ENCODE results near the gene NXPH3. TPM values are rescaled to one million over a fixed set of nuclear protein-coding genes. Genes with fewer than 3 reads are reported as not detected.

Gene NXPH3
- total and polyA plus RNA-seq, 2 donors (not counting 1 experiment from before 2014, with no cell fraction given) = not detected

- WGBS (ENCODE audit: insufficient coverage) = 86% methylated on average over 18 of the region's 21 CpGs
- H3K36me3 ChIP-seq (replicated peaks in 1 of 2; ENCODE audit: control extremely low read depth in 1 of 2, control insufficient read depth in 1 of 2, extremely low read depth in 1 of 2, insufficient read depth in 2 of 2, low read length in 1 of 2) = no peaks in the 10 kb centered on the region
- no peak overlapping the region for H3K4me2 ChIP-seq (replicated peaks; ENCODE audit: low read depth, low read length, poor library complexity, severe bottlenecking)
- no peak overlapping the region for H3K4me3 ChIP-seq (ENCODE audit: control extremely low read depth in 1 of 5, extremely low read depth in 1 of 5, insufficient read depth in 1 of 5, low read depth in 2 of 5, low read length in 4 of 5)
- ChIA-PET CTCF (interaction anchor here (0.9 to 2.1 kb wide), 2 partner anchors 11 to 116 kb away, joined by 3 to 9 read pairs; no protein-coding TSS in a partner anchor), POLR2A (no interaction called here)
- peaks cover 0 to 27% (median 16%) of the 10 kb centered on the region in 4 experiments for H3K27me3 ChIP-seq (replicated peaks in 1 of 4; ENCODE audit: control extremely low read depth in 1 of 4, control insufficient read depth in 3 of 4, insufficient read depth in 4 of 4, low read length in 3 of 4)
- DNase-seq (no peak), ATAC-seq (ENCODE audit: low read depth) (no peak)
- H3K79me2 ChIP-seq (ENCODE audit: control insufficient read depth, insufficient read depth, low read length) = no peaks in the 10 kb centered on the region
- peaks cover 0 to 9% (median 0%) of the 10 kb centered on the region in 3 donors for H3K9me3 ChIP-seq (ENCODE audit: control extremely low read depth in 1 of 3, control insufficient read depth in 2 of 3, insufficient read depth in 1 of 3, low read length in 2 of 3)
- H2AFZ ChIP-seq (ENCODE audit: insufficient read depth, low read depth, low read length, poor library complexity, severe bottlenecking) = no peak overlapping the region
- H3K9me3 Mint-ChIP-seq (ENCODE audit: insufficient read depth) = no peaks in the 10 kb centered on the region
- peaks cover 15% of the 10 kb centered on the region for H3K27me3 Mint-ChIP-seq
- H3K9ac ChIP-seq (ENCODE audit: low read length) = no peak overlapping the region
- no peak overlapping the region for H3K4me3 Mint-ChIP-seq
- no peak overlapping the region for H3K27ac ChIP-seq (ENCODE audit: low read length in 2 of 2)
- peaks cover 15 to 19% of the 10 kb centered on the region in 2 donors for H3K4me1 ChIP-seq (ENCODE audit: control insufficient read depth in 2 of 2, insufficient read depth in 2 of 2, low read length in 2 of 2)
- no peak overlapping the region for H3K27ac Mint-ChIP-seq
- TF ChIP-seq CTCF (IDR thresholded peaks at IDR 0.05) (no peak), EZH2 (IDR thresholded peaks at IDR 0.05; ENCODE audit: borderline replicate concordance, insufficient read depth, low read depth, low read length, poor library complexity, severe bottlenecking) (no peak)
- intact Hi-C loops (cut with micrococcal nuclease) = no loop called here
- peaks cover 13% of the 10 kb centered on the region for H3K4me1 Mint-ChIP-seq
- no peaks in the 10 kb centered on the region for H4K20me1 ChIP-seq (ENCODE audit: control insufficient read depth, insufficient read depth, low read length, poor library complexity, severe bottlenecking)
These were observed 4.5 kb downstream of the NXPH3 start for GRCh38 chr17:49580055-49580721.

GRCh38 chr17:49580981-49581647 lies 5.4 kb downstream of the NXPH3 start:
- Histone ChIP-seq H3K36me3 (replicated peaks in 1 of 2; ENCODE audit: control extremely low read depth in 1 of 2, control insufficient read depth in 1 of 2, extremely low read depth in 1 of 2, insufficient read depth in 2 of 2, low read length in 1 of 2) (no peaks in the 10 kb centered on the region), H3K9ac (ENCODE audit: low read length) (no peak overlapping the region), H3K79me2 (ENCODE audit: control insufficient read depth, insufficient read depth, low read length) (no peaks in the 10 kb centered on the region), H3K4me2 (replicated peaks; ENCODE audit: low read depth, low read length, poor library complexity, severe bottlenecking) (no peak overlapping the region), H3K27me3 (replicated peaks in 1 of 4; ENCODE audit: control extremely low read depth in 1 of 4, control insufficient read depth in 3 of 4, insufficient read depth in 4 of 4, low read length in 3 of 4) (peaks cover 0 to 22% (median 12%) of the 10 kb centered on the region in 4 experiments), H4K20me1 (ENCODE audit: control insufficient read depth, insufficient read depth, low read length, poor library complexity, severe bottlenecking) (no peaks in the 10 kb centered on the region), H3K4me1 (ENCODE audit: control insufficient read depth in 2 of 2, insufficient read depth in 2 of 2, low read length in 2 of 2) (peaks cover 9 to 12% of the 10 kb centered on the region in 2 donors), H3K27ac (ENCODE audit: low read length in 2 of 2) (no peak overlapping the region), H2AFZ (ENCODE audit: insufficient read depth, low read depth, low read length, poor library complexity, severe bottlenecking) (no peak overlapping the region), H3K9me3 (ENCODE audit: control extremely low read depth in 1 of 3, control insufficient read depth in 2 of 3, insufficient read depth in 1 of 3, low read length in 2 of 3) (peaks cover 0 to 4% (median 0%) of the 10 kb centered on the region in 3 donors), H3K4me3 (ENCODE audit: control extremely low read depth in 1 of 5, extremely low read depth in 1 of 5, insufficient read depth in 1 of 5, low read depth in 2 of 5, low read length in 4 of 5) (no peak overlapping the region)
- H3K27ac Mint-ChIP-seq = no peak overlapping the region
- intact Hi-C loops (cut with micrococcal nuclease) = no loop called here
- DNase-seq = no peak
- no peak overlapping the region for H3K4me3 Mint-ChIP-seq
- ChIA-PET CTCF (interaction anchor here (2.1 to 2.6 kb wide), 2 partner anchors 12 to 115 kb away, joined by 9 to 10 read pairs; no protein-coding TSS in a partner anchor), POLR2A (no interaction called here)
- no peak for TF ChIP-seq CTCF (IDR thresholded peaks at IDR 0.05)
- TF ChIP-seq EZH2 (IDR thresholded peaks at IDR 0.05; ENCODE audit: borderline replicate concordance, insufficient read depth, low read depth, low read length, poor library complexity, severe bottlenecking) = no peak
- H3K27me3 Mint-ChIP-seq = peaks cover 14% of the 10 kb centered on the region
- WGBS (ENCODE audit: insufficient coverage) = 88% methylated on average over 10 of the region's 12 CpGs
- H3K4me1 Mint-ChIP-seq = peaks cover 9% of the 10 kb centered on the region
- no peak for ATAC-seq (ENCODE audit: low read depth)
- no peaks in the 10 kb centered on the region for H3K9me3 Mint-ChIP-seq (ENCODE audit: insufficient read depth)

All from B cell (primary cell).